Peyer's patch (tissue), 4 donors: ENCODE data around the gene GLB1L3.

Experiments
- CTCF ChIP-seq, 6 experiments: fragments of 450-650 bp in 4 of 6; fragments of 200-600 bp in 2 of 6; sonication (generic) in 1 of 6; IDR thresholded peaks; one replicate each; pipeline ENCODE4 v1.5.1; 2017 to 2019; ENCODE audit warnings: antibody characterized with exemption in 6 of 6, mild to moderate bottlenecking in 3 of 6, moderate library complexity in 1 of 6
- POLR2A ChIP-seq, 2 donors: fragments of 450-650 bp; IDR thresholded peaks; one replicate each; pipeline ENCODE4 v1.5.1; 2017; ENCODE audit warnings: antibody characterized with exemption in 2 of 2, mild to moderate bottlenecking in 2 of 2, moderate library complexity in 2 of 2

GRCh38 chr11:134338068-134338467 is 61.9 kb downstream of the GLB1L3 start:
- TF ChIP-seq POLR2A (IDR thresholded peaks at IDR 0.05) (no peak), CTCF (IDR thresholded peaks at IDR 0.05) (no peak)
